B cell (primary cell): ENCODE results near the gene HELT. TPM values are rescaled to one million over a fixed set of nuclear protein-coding genes. Genes with fewer than 3 reads are reported as not detected.

Experiments
- ATAC-seq: fragments of 200-7000 bp; cut with Tn5 transposase; one replicate; pipeline ENCODE4 v1.10.0; 2021; ENCODE audit warnings: low read depth, mild to moderate bottlenecking, moderate number of reproducible peaks, moderate library complexity
- CTCF ChIA-PET: fragments of 350-600 bp; sonication (Branson Sonifier 250); formaldehyde crosslinking; loops from one replicate; lab custom pipeline; 2021; ENCODE audit warnings: antibody characterized with exemption, inconsistent platforms; lab: Charles Lee
- POLR2A ChIA-PET: fragments of 350-600 bp; sonication (Branson Sonifier 250); formaldehyde crosslinking; loops from one replicate; lab custom pipeline; 2021; ENCODE audit warnings: antibody characterized with exemption; lab: Charles Lee
- DNase-seq: peaks from one replicate; pipeline ENCODE4 v3.0.0; 2013
- H2AFZ ChIP-seq: 2 replicates; pipeline ENCODE4 v1.6.1; 2012; ENCODE audit warnings: mild to moderate bottlenecking, low read depth, low read length; ENCODE audit not compliant: insufficient read depth, poor library complexity, severe bottlenecking
- H3K27ac ChIP-seq, 2 donors: 1 replicate in 1 of 2; 2 replicates in 1 of 2; pipeline ENCODE4 v1.5.1; 2012 to 2013; ENCODE audit warnings: low read length in 2 of 2, mild to moderate bottlenecking in 2 of 2, moderate library complexity in 1 of 2
- H3K27me3 ChIP-seq, 4 experiments: fragments of 200-600 bp in 1 of 4; sonication (generic) in 1 of 4; replicated peaks in 1 of 4; 1 replicate in 2 of 4; 2 replicates in 2 of 4; pipeline versions ENCODE4 v1.6.1 to v1.7.0; 2013 to 2016; ENCODE audit warnings: low read length in 3 of 4, mild to moderate bottlenecking in 2 of 4, mixed read lengths in 1 of 4, moderate library complexity in 1 of 4; ENCODE audit not compliant: insufficient read depth in 4 of 4, control insufficient read depth in 3 of 4; ENCODE audit errors: control extremely low read depth in 1 of 4
- H3K36me3 ChIP-seq, 2 experiments: replicated peaks in 1 of 2; 1 replicate in 1 of 2; 2 replicates in 1 of 2; pipeline versions ENCODE4 v1.6.1 to v1.7.1; 2013; ENCODE audit warnings: low read length in 1 of 2; ENCODE audit not compliant: insufficient read depth in 2 of 2, control insufficient read depth in 1 of 2; ENCODE audit errors: control extremely low read depth in 1 of 2, extremely low read depth in 1 of 2
- H3K4me1 ChIP-seq, 2 donors: fragments of 200-600 bp in 1 of 2; sonication (generic) in 1 of 2; 1 replicate in 1 of 2; 2 replicates in 1 of 2; pipeline versions ENCODE4 v1.5.1 to v1.6.1; 2013 to 2017; ENCODE audit warnings: low read length in 2 of 2; ENCODE audit not compliant: control insufficient read depth in 2 of 2, insufficient read depth in 2 of 2
- H3K4me2 ChIP-seq: replicated peaks from 2 replicates; pipeline ENCODE3; 2012; ENCODE audit warnings: mild to moderate bottlenecking, low read depth, low read length; ENCODE audit not compliant: poor library complexity, severe bottlenecking
- H3K4me3 ChIP-seq, 5 experiments: fragments of 200-600 bp in 1 of 5; sonication (generic) in 1 of 5; 1 replicate in 3 of 5; 2 replicates in 2 of 5; pipeline versions ENCODE4 v1.5.1 to v1.7.0; 2011 to 2016; ENCODE audit warnings: low read length in 4 of 5, mild to moderate bottlenecking in 4 of 5, low read depth in 2 of 5, control low read depth in 1 of 5, moderate library complexity in 1 of 5; ENCODE audit not compliant: insufficient read depth in 1 of 5; ENCODE audit errors: control extremely low read depth in 1 of 5, extremely low read depth in 1 of 5
- H3K79me2 ChIP-seq: fragments of 200-600 bp; sonication (generic); one replicate; pipeline ENCODE4 v1.6.0; 2016; ENCODE audit warnings: low read length; ENCODE audit not compliant: control insufficient read depth, insufficient read depth
- H3K9ac ChIP-seq: fragments of 200-600 bp; sonication (generic); 2 replicates; pipeline ENCODE4 v1.6.1; 2017; ENCODE audit warnings: mild to moderate bottlenecking, low read length, moderate library complexity
- H3K9me3 ChIP-seq, 3 donors: one replicate each; pipeline versions ENCODE4 v1.6.1 to v1.7.1; 2013; ENCODE audit warnings: low read length in 2 of 3; ENCODE audit not compliant: control insufficient read depth in 2 of 3, insufficient read depth in 1 of 3; ENCODE audit errors: control extremely low read depth in 1 of 3
- H4K20me1 ChIP-seq: 2 replicates; pipeline ENCODE4 v1.6.0; 2012; ENCODE audit warnings: mild to moderate bottlenecking, low read length; ENCODE audit not compliant: insufficient read depth, control insufficient read depth, poor library complexity, severe bottlenecking
- H3K27ac Mint-ChIP-seq: one replicate; pipeline ENCODE4 v1.8.0; 2021; ENCODE audit warnings: mixed read lengths
- H3K27me3 Mint-ChIP-seq: one replicate; pipeline ENCODE4 v1.8.0; 2021; ENCODE audit warnings: mixed read lengths
- H3K4me1 Mint-ChIP-seq: one replicate; pipeline ENCODE4 v1.8.0; 2021; ENCODE audit warnings: mixed read lengths
- H3K4me3 Mint-ChIP-seq: one replicate; pipeline ENCODE4 v1.8.0; 2021; ENCODE audit warnings: mixed read lengths
- H3K9me3 Mint-ChIP-seq: one replicate; pipeline ENCODE4 v1.8.0; 2022; ENCODE audit warnings: mixed read lengths; ENCODE audit not compliant: insufficient read depth
- EZH2 ChIP-seq: IDR thresholded peaks from 2 replicates; pipeline ENCODE4 v1.6.1; 2012; ENCODE audit warnings: borderline replicate concordance, low read depth, mild to moderate bottlenecking, moderate library complexity, low read length; ENCODE audit not compliant: insufficient read depth, poor library complexity, severe bottlenecking
- WGBS: methylation state at CpG from one replicate; pipeline ENCODE4 v1.1.5; 2013; ENCODE audit warnings: missing lambda C conversion rate; ENCODE audit not compliant: insufficient coverage; 5-methylcytosine and 5-hydroxymethylcytosine counted together
- intact Hi-C: fragments of 100-400 bp; cut with micrococcal nuclease; formaldehyde crosslinking; loops from one replicate; pipeline ENCODE4 v1.10.0; 2022
- polyA plus RNA-seq: library from polyadenylated mRNA; depleted of rRNA; stranded (reverse); fragments of >200 nt; gene quantifications from 2 replicates; pipeline ENCODE4 v1.2.3, GENCODE V29; 2012
- total RNA-seq, 2 donors: library from RNA; stranded (reverse); fragments of 120-200 nt in 1 of 2; gene quantifications; 1 replicate in 1 of 2; 2 replicates in 1 of 2; pipeline versions ENCODE4 v1.2.3 to v1.2.4, GENCODE V29; 2013 to 2022
- TF ChIP-seq, protein P1 (sequence below): fragments of 200-600 bp; IDR thresholded peaks from one replicate; pipeline ENCODE4 v1.8.0; 2022; ENCODE audit warnings: antibody characterized with exemption, mild to moderate bottlenecking

HELT gene
- total and polyA plus RNA-seq, 2 donors (not counting 1 experiment from before 2014, with no cell fraction given), result not detected

DNA sequence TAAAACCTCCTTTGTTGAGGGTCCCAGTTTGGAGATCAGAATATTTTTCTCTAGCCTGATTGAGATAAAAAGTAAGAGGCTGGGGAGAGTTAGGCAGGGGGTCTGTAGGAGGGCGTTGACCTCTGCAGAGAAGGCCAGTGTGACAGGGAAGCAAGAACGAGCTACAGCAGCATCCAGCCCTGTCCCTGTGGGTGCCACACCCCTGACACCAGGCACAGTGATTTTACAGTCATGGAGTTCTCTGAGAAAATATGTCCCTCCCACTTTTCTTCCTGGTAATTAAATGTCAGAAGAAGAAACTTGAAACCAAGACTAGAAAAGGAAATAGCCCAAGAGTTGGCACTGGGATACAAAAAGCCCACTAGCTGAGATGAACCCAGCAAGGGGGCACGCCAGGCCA, 25.0 kb upstream of the HELT start:
- H3K9me3 ChIP-seq, result no peaks in the 10 kb centered on the region
- no peak for TF ChIP-seq EZH2
- TF ChIP-seq, protein P1, sequence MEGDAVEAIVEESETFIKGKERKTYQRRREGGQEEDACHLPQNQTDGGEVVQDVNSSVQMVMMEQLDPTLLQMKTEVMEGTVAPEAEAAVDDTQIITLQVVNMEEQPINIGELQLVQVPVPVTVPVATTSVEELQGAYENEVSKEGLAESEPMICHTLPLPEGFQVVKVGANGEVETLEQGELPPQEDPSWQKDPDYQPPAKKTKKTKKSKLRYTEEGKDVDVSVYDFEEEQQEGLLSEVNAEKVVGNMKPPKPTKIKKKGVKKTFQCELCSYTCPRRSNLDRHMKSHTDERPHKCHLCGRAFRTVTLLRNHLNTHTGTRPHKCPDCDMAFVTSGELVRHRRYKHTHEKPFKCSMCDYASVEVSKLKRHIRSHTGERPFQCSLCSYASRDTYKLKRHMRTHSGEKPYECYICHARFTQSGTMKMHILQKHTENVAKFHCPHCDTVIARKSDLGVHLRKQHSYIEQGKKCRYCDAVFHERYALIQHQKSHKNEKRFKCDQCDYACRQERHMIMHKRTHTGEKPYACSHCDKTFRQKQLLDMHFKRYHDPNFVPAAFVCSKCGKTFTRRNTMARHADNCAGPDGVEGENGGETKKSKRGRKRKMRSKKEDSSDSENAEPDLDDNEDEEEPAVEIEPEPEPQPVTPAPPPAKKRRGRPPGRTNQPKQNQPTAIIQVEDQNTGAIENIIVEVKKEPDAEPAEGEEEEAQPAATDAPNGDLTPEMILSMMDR, result no peak
- DNase-seq (no peak), ATAC-seq (no peak)
- H3K27me3 ChIP-seq, result peaks cover 0 to 3% (median 0%) of the 10 kb centered on the region in 4 experiments
- no peaks in the 10 kb centered on the region for H4K20me1 ChIP-seq
- no peaks in the 10 kb centered on the region for H3K9me3 Mint-ChIP-seq
- no peak overlapping the region for H3K4me3 Mint-ChIP-seq
- H3K4me1 ChIP-seq, result no peaks in the 10 kb centered on the region
- intact Hi-C loops, result no loop called here
- H3K27ac ChIP-seq, result no peak overlapping the region
- H3K27me3 Mint-ChIP-seq, result peaks cover 7% of the 10 kb centered on the region
- no peaks in the 10 kb centered on the region for H3K36me3 ChIP-seq
- H3K9ac ChIP-seq, result no peak overlapping the region
- 88% methylated on average over 1 of the region's 3 CpGs for WGBS
- H3K4me3 ChIP-seq, result no peak overlapping the region
- H3K4me1 Mint-ChIP-seq, result no peaks in the 10 kb centered on the region
- H3K79me2 ChIP-seq, result no peaks in the 10 kb centered on the region
- no peak overlapping the region for H3K4me2 ChIP-seq
- H2AFZ ChIP-seq, result no peak overlapping the region
- ChIA-PET CTCF (no interaction called here), POLR2A (no interaction called here)
- H3K27ac Mint-ChIP-seq, result no peak overlapping the region

DNA sequence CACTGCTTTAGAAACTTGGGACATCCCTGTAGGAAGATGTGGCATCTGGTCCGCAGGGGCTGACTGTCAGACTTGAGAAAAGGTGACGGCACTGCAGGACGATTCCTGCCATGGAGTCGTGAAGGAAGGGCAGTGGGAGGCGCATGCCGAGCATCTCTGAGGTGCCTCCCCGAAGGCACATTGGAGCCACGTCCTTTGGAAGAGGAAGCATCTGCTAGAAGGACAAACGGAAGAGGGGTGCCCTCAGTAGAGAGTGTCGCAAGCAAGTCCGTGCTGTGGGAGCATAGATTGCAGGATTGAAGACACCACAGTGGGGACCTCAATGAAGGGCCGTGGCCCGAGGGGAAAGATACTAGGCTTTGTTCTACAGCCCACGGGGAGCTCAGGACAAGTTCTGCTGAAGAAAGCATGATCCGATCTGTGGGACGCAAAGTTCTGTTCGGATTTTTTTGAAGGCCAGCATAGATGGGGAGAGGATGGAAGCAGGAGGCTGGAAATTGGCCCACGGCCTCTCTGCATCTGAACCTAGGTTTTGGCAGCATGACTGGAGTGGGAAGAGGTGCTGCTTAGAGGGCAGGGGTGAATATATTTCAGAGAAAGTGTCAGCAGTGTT, 24.2 kb upstream of the HELT start:
- ChIA-PET POLR2A (no interaction called here), CTCF (no interaction called here)
- Mint-ChIP-seq H3K27me3 (peaks cover 7% of the 10 kb centered on the region), H3K4me1 (no peaks in the 10 kb centered on the region), H3K27ac (no peak overlapping the region), H3K4me3 (no peak overlapping the region), H3K9me3 (no peaks in the 10 kb centered on the region)
- Histone ChIP-seq H3K4me3 (no peak overlapping the region), H2AFZ (no peak overlapping the region), H3K27me3 (peaks cover 0 to 3% (median 0%) of the 10 kb centered on the region in 4 experiments), H3K36me3 (no peaks in the 10 kb centered on the region), H3K9me3 (no peaks in the 10 kb centered on the region), H3K4me1 (no peaks in the 10 kb centered on the region), H4K20me1 (no peaks in the 10 kb centered on the region), H3K79me2 (no peaks in the 10 kb centered on the region), H3K27ac (no peak overlapping the region), H3K4me2 (no peak overlapping the region), H3K9ac (no peak overlapping the region)
- ATAC-seq (no peak), DNase-seq (no peak)
- TF ChIP-seq, protein P1, result no peak
- TF ChIP-seq EZH2, result no peak
- intact Hi-C loops, result no loop called here
- WGBS, result 76% methylated on average over 18 of the region's 18 CpGs
